SK-N-SH treated with all-trans-retinoic acid at 6 μM for 48 hours (cell line): ENCODE data around the gene CYP1A2.
A peak's percentile ranks its signal among the peaks of the same experiment; 100 is the strongest.

Experiments
- ATAC-seq: fragments of 200-7000 bp; cut with Tn5 transposase; 3 replicates; pipeline ENCODE4 v1.9.1; 2020; ENCODE audit warnings: mild to moderate bottlenecking, moderate library complexity
- ARNTL ChIP-seq: fragments of 450-650 bp; formaldehyde crosslinking; IDR thresholded peaks from 2 replicates; pipeline ENCODE4 v1.5.0; 2020; ENCODE audit warnings: low read depth, mild to moderate bottlenecking, moderate library complexity, borderline replicate concordance
- BACH2 ChIP-seq: fragments of 250-450 bp; sonication (Bioruptor Pico); IDR thresholded peaks from 2 replicates; pipeline ENCODE4 v1.9.0; 2021; ENCODE audit warnings: mild to moderate bottlenecking, borderline replicate concordance
- CSDC2 ChIP-seq: fragments of 250-450 bp; sonication (Bioruptor Pico); IDR thresholded peaks from 2 replicates; pipeline ENCODE4 v1.5.0; 2020; ENCODE audit warnings: mild to moderate bottlenecking, moderate library complexity
- ESRRG ChIP-seq: fragments of 250-450 bp; sonication (Bioruptor Pico); IDR thresholded peaks from 2 replicates; pipeline ENCODE4 v1.6.1; 2021; ENCODE audit warnings: mild to moderate bottlenecking
- GLIS3 ChIP-seq: fragments of 250-450 bp; sonication (Bioruptor Pico); IDR thresholded peaks from 2 replicates; pipeline ENCODE4 v1.5.0; 2020; ENCODE audit warnings: mild to moderate bottlenecking, moderate library complexity
- ISL1 ChIP-seq: fragments of 250-450 bp; sonication (Bioruptor Pico); IDR thresholded peaks from 2 replicates; pipeline ENCODE4 v2.1.2; 2022; ENCODE audit warnings: mild to moderate bottlenecking, moderate library complexity
- OSR1 ChIP-seq: fragments of 250-450 bp; sonication (Bioruptor Pico); IDR thresholded peaks from 2 replicates; pipeline ENCODE4 v1.8.0; 2022; ENCODE audit warnings: moderate library complexity, mild to moderate bottlenecking, inconsistent platforms
- PPARA ChIP-seq: fragments of 250-450 bp; sonication (Bioruptor Pico); IDR thresholded peaks from 2 replicates; pipeline ENCODE4 v1.5.0; 2020; ENCODE audit warnings: mild to moderate bottlenecking, borderline replicate concordance
- RARB ChIP-seq: fragments of 250-450 bp; sonication (Bioruptor Pico); IDR thresholded peaks from 2 replicates; pipeline ENCODE4 v1.8.0; 2021; ENCODE audit warnings: mild to moderate bottlenecking, moderate library complexity
- SNAI2 ChIP-seq: fragments of 250-450 bp; sonication (Bioruptor Pico); IDR thresholded peaks from 2 replicates; pipeline ENCODE4 v1.5.0; 2020; ENCODE audit warnings: mild to moderate bottlenecking, moderate library complexity
- TCF4 ChIP-seq: fragments of 250-450 bp; sonication (Bioruptor Pico); IDR thresholded peaks from 2 replicates; pipeline ENCODE4 v1.8.0; 2021; ENCODE audit warnings: mild to moderate bottlenecking, moderate library complexity, borderline replicate concordance
- TOX ChIP-seq: fragments of 250-450 bp; sonication (Bioruptor Pico); IDR thresholded peaks from 2 replicates; pipeline ENCODE4 v1.8.0; 2021; ENCODE audit warnings: mild to moderate bottlenecking, moderate library complexity, borderline replicate concordance
- ZFP3 ChIP-seq: fragments of 250-450 bp; sonication (Bioruptor Pico); IDR thresholded peaks from 2 replicates; pipeline ENCODE4 v1.5.0; 2020; ENCODE audit warnings: mild to moderate bottlenecking, moderate library complexity
- ZFP30 ChIP-seq: fragments of 450-650 bp; formaldehyde crosslinking; IDR thresholded peaks from 2 replicates; pipeline ENCODE4 v1.5.0; 2022; ENCODE audit warnings: mild to moderate bottlenecking, moderate library complexity
- ZNF565 ChIP-seq: fragments of 450-650 bp; formaldehyde crosslinking; conservative IDR thresholded peaks from 2 replicates; pipeline ENCODE4 v1.5.0; 2020; ENCODE audit warnings: low read depth, mild to moderate bottlenecking, moderate library complexity
- ZNF70 ChIP-seq: fragments of 450-650 bp; formaldehyde crosslinking; IDR thresholded peaks from 2 replicates; pipeline ENCODE4 v1.5.0; 2020; ENCODE audit warnings: mild to moderate bottlenecking, moderate library complexity
- ZNF8 ChIP-seq: fragments of 450-650 bp; formaldehyde crosslinking; IDR thresholded peaks from 2 replicates; pipeline ENCODE4 v1.5.0; 2020; ENCODE audit warnings: mild to moderate bottlenecking, moderate library complexity
- TF ChIP-seq, protein P1 (sequence below): fragments of 250-450 bp; sonication (Bioruptor Pico); IDR thresholded peaks from 2 replicates; pipeline ENCODE4 v1.8.0; 2020; ENCODE audit warnings: mild to moderate bottlenecking, moderate library complexity, borderline replicate concordance
- TF ChIP-seq, protein P2 (sequence below): fragments of 250-450 bp; sonication (Bioruptor Pico); IDR thresholded peaks from 2 replicates; pipeline ENCODE4 v1.5.0; 2020; ENCODE audit warnings: mild to moderate bottlenecking, moderate library complexity
- TF ChIP-seq, protein P3 (sequence below): fragments of 250-450 bp; sonication (Bioruptor Pico); IDR thresholded peaks from 2 replicates; pipeline ENCODE4 v1.5.1; 2020; ENCODE audit warnings: low read depth, mild to moderate bottlenecking, moderate library complexity
- TF ChIP-seq, protein P4 (sequence below): fragments of 250-450 bp; sonication (Bioruptor Pico); IDR thresholded peaks from 2 replicates; pipeline ENCODE4 v1.5.1; 2021; ENCODE audit warnings: mild to moderate bottlenecking, moderate library complexity

CYP1A2 gene

DNA sequence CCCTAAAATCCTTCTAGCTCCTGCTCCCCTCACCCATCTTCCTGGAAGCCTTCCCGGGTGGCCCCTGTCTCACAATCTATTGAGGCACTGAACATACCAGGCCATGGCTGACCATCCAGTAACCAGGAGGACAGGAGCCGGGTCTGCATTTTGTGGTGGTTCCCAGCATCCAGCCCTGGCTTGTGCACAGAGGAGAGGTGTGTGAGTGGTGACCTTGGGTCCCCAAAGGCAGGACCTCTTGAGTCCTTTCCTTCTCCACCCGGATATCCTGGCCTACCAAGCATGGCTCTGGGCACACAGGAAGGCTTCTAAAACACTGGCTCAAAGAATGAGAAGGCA is 41.1 kb downstream of the CYP1A2 start:
- TF ChIP-seq GLIS3 (CRISPR knock-in tag) (no peak), BACH2 (no peak), ZFP3 (CRISPR knock-in tag) (no peak), ZFP30 (no peak), ZNF565 (CRISPR knock-in tag) (no peak), ZNF8 (CRISPR knock-in tag) (no peak), RARB (CRISPR knock-in tag) (no peak)
- TF ChIP-seq, protein P1, sequence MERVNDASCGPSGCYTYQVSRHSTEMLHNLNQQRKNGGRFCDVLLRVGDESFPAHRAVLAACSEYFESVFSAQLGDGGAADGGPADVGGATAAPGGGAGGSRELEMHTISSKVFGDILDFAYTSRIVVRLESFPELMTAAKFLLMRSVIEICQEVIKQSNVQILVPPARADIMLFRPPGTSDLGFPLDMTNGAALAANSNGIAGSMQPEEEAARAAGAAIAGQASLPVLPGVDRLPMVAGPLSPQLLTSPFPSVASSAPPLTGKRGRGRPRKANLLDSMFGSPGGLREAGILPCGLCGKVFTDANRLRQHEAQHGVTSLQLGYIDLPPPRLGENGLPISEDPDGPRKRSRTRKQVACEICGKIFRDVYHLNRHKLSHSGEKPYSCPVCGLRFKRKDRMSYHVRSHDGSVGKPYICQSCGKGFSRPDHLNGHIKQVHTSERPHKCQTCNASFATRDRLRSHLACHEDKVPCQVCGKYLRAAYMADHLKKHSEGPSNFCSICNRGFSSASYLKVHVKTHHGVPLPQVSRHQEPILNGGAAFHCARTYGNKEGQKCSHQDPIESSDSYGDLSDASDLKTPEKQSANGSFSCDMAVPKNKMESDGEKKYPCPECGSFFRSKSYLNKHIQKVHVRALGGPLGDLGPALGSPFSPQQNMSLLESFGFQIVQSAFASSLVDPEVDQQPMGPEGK: no peak
- TF ChIP-seq, protein P2, sequence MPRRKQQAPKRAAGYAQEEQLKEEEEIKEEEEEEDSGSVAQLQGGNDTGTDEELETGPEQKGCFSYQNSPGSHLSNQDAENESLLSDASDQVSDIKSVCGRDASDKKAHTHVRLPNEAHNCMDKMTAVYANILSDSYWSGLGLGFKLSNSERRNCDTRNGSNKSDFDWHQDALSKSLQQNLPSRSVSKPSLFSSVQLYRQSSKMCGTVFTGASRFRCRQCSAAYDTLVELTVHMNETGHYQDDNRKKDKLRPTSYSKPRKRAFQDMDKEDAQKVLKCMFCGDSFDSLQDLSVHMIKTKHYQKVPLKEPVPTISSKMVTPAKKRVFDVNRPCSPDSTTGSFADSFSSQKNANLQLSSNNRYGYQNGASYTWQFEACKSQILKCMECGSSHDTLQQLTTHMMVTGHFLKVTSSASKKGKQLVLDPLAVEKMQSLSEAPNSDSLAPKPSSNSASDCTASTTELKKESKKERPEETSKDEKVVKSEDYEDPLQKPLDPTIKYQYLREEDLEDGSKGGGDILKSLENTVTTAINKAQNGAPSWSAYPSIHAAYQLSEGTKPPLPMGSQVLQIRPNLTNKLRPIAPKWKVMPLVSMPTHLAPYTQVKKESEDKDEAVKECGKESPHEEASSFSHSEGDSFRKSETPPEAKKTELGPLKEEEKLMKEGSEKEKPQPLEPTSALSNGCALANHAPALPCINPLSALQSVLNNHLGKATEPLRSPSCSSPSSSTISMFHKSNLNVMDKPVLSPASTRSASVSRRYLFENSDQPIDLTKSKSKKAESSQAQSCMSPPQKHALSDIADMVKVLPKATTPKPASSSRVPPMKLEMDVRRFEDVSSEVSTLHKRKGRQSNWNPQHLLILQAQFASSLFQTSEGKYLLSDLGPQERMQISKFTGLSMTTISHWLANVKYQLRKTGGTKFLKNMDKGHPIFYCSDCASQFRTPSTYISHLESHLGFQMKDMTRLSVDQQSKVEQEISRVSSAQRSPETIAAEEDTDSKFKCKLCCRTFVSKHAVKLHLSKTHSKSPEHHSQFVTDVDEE (CRISPR knock-in tag): no peak
- TF ChIP-seq, protein P3, sequence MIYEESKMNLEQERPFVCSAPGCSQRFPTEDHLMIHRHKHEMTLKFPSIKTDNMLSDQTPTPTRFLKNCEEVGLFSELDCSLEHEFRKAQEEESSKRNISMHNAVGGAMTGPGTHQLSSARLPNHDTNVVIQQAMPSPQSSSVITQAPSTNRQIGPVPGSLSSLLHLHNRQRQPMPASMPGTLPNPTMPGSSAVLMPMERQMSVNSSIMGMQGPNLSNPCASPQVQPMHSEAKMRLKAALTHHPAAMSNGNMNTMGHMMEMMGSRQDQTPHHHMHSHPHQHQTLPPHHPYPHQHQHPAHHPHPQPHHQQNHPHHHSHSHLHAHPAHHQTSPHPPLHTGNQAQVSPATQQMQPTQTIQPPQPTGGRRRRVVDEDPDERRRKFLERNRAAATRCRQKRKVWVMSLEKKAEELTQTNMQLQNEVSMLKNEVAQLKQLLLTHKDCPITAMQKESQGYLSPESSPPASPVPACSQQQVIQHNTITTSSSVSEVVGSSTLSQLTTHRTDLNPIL: no peak
- TF ChIP-seq, protein P4, sequence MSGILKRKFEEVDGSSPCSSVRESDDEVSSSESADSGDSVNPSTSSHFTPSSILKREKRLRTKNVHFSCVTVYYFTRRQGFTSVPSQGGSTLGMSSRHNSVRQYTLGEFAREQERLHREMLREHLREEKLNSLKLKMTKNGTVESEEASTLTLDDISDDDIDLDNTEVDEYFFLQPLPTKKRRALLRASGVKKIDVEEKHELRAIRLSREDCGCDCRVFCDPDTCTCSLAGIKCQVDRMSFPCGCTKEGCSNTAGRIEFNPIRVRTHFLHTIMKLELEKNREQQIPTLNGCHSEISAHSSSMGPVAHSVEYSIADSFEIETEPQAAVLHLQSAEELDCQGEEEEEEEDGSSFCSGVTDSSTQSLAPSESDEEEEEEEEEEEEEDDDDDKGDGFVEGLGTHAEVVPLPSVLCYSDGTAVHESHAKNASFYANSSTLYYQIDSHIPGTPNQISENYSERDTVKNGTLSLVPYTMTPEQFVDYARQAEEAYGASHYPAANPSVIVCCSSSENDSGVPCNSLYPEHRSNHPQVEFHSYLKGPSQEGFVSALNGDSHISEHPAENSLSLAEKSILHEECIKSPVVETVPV (CRISPR knock-in tag): no peak
- TF ChIP-seq, all 23 proteins: peak for 0
- peak; percentile 8; the same call in 1 of the 3 replicates for ATAC-seq

DNA sequence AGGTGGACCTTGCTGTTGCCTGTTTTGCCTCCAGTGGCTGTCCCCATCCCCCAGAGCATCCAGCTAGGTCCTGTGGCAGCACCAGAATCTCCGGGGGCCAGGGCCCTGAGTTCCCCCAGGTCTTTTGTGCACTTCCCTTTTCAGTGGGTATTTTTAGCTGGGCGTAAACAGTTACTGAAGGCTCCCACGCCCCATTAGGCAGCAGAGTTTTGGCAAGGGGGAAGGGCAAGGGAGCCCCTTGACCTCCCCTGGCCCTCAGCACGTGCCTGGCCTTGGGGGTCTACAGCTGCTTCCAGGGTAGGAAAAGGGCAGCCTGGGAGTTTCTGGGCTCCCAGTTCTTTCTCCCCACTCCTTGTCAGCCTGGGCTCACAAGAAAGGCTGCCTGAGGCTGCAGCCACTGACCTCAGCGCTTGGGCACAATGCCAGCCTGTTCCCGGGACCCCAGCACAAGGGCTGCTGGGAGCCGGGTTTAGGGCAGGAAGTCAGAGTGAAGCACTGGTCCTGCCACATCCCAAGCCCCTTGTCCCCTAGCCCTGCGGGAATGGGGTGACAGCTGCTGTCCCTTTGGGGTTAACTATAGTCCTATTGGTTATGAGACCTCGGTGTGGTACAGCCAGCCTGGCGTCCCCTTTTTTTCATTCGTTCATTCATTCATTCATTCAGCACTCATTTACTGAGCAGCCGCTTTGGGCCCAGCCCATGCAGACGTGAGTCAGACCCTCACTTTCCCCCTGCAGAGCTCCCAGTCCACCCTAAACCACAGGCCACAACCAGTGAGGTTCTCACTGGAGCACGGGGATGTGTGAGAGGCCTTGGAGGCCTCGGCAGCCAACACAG is 41.7 kb downstream of the CYP1A2 start:
- ATAC-seq: peak; percentile 79
- no peak for TF ChIP-seq TOX (CRISPR knock-in tag)
- no peak for TF ChIP-seq ISL1 (CRISPR knock-in tag)
- TF ChIP-seq, protein P1: no peak
- no peak for TF ChIP-seq ESRRG (CRISPR knock-in tag)
- no peak for TF ChIP-seq PPARA (CRISPR knock-in tag)
- TF ChIP-seq ZFP3 (CRISPR knock-in tag): no peak
- TF ChIP-seq ZNF565 (CRISPR knock-in tag): no peak
- no peak for TF ChIP-seq ZNF70 (CRISPR knock-in tag)
- TF ChIP-seq TCF4 (CRISPR knock-in tag): no peak

DNA sequence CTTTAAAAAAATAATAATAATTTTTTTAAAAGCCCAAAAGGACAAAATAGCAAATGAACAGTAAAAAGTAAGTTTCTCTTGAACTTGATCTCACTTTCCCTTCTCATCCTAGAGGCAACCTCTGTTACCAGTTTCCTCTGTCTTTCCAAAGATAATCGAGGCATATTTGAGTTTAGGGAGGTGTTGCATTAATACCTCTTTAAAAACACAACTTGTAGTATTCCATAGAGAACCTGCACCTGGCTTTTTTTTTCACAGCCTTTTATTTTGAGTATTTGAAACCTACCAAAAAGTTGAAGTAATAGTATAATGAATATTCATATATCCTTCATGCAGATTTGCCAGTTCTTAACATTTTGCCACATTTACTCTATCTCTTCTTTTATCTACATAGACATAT is 42.4 kb downstream of the CYP1A2 start:
- TF ChIP-seq ISL1 (CRISPR knock-in tag) (no peak), PPARA (CRISPR knock-in tag) (no peak), TOX (CRISPR knock-in tag) (no peak), GLIS3 (CRISPR knock-in tag) (no peak), SNAI2 (CRISPR knock-in tag) (no peak), ESRRG (CRISPR knock-in tag) (no peak), ZNF70 (CRISPR knock-in tag) (no peak), ZFP30 (no peak), OSR1 (CRISPR knock-in tag) (no peak), ZNF565 (CRISPR knock-in tag) (no peak), BACH2 (no peak), ZNF8 (CRISPR knock-in tag) (no peak), ZFP3 (CRISPR knock-in tag) (no peak), ARNTL (CRISPR knock-in tag) (no peak), CSDC2 (CRISPR knock-in tag) (no peak)
- TF ChIP-seq, protein P3: no peak
- TF ChIP-seq, protein P4 (CRISPR knock-in tag): no peak
- TF ChIP-seq, protein P1: no peak
- no peak for ATAC-seq
